Activated CD4-positive, alpha-beta T cell treated with anti-CD3 and anti-CD28 coated beads, Interleukin-2, amount 10 ng/mL, durations not matched to agents 24 days and 14 days (primary cell): ENCODE data around the gene ZNF410. TPM values are rescaled to one million over a fixed set of nuclear protein-coding genes. Genes with fewer than 3 reads are reported as not detected.

Experiments
- DNase-seq: peaks from one replicate; pipeline ENCODE4 v3.0.0; 2022
- H3K27ac Mint-ChIP-seq: one replicate; pipeline ENCODE4 v1.8.0; 2022; ENCODE audit warnings: mild to moderate bottlenecking, mixed read lengths
- H3K27me3 Mint-ChIP-seq: one replicate; pipeline ENCODE4 v1.8.0; 2022; ENCODE audit warnings: mixed read lengths
- H3K36me3 Mint-ChIP-seq: one replicate; pipeline ENCODE4 v1.8.0; 2022; ENCODE audit warnings: low read depth, mild to moderate bottlenecking, mixed read lengths
- H3K4me1 Mint-ChIP-seq: one replicate; pipeline ENCODE4 v1.8.0; 2021; ENCODE audit warnings: mixed read lengths
- H3K4me3 Mint-ChIP-seq: one replicate; pipeline ENCODE4 v1.8.0; 2022; ENCODE audit warnings: mild to moderate bottlenecking, moderate library complexity, mixed read lengths
- H3K9me3 Mint-ChIP-seq: one replicate; pipeline ENCODE4 v1.8.0; 2021; ENCODE audit warnings: mixed read lengths
- intact Hi-C: fragments of 100-400 bp; cut with micrococcal nuclease; formaldehyde crosslinking; loops from one replicate; pipeline ENCODE4 v1.15.1; 2023
- total RNA-seq: library from RNA; stranded (reverse); gene quantifications from 2 replicates; pipeline ENCODE4 v1.2.3, GENCODE V29; 2022

Gene ZNF410
- total RNA-seq, 1 donor from 2014 or later = 70.2 TPM

- Mint-ChIP-seq H3K4me1 (peaks cover 9% of the 10 kb centered on the region), H3K27ac (peak within 1 kb of the TSS; percentile 92), H3K36me3 (peaks cover 6% of the 10 kb centered on the region), H3K27me3 (no peaks in the 10 kb centered on the region), H3K9me3 (no peaks in the 10 kb centered on the region), H3K4me3 (peak within 1 kb of the TSS; percentile 99)
- intact Hi-C loops = loop anchor here (1.0 to 5.0 kb wide), 4 partner anchors 63 to 208 kb away; partner anchors contain the start of genes ALDH6A1, BBOF1, ENTPD5 and LIN52
- peak; percentile 98 for DNase-seq
Measured at GRCh38 chr14:73949752-73950734, 63.4 kb downstream of the ZNF410 start, which contains the start of the genes COQ6 and FAM161B. TSS of gene COQ6 (plus strand) at chr14:73950302. CDS start at chr14:73950333, 31 bp downstream. TSS of gene FAM161B (minus strand) at chr14:73950094. CDS start at chr14:73950026, 68 bp downstream.

- intact Hi-C loops = loop anchor here (5.0 kb wide), 1 partner anchor 211 kb away; no protein-coding TSS in a partner anchor
- Mint-ChIP-seq H3K4me1 (peaks cover 9% of the 10 kb centered on the region), H3K9me3 (no peaks in the 10 kb centered on the region), H3K36me3 (peaks cover 16% of the 10 kb centered on the region), H3K4me3 (no peak overlapping the region), H3K27ac (no peak overlapping the region), H3K27me3 (no peaks in the 10 kb centered on the region)
- no peak for DNase-seq
Measured at GRCh38 chr14:73953731-73954130, 67.1 kb downstream of the ZNF410 start.

GRCh38 chr14:73955674-73956073, 69.0 kb downstream of the ZNF410 start:
- Mint-ChIP-seq H3K27me3 (no peaks in the 10 kb centered on the region), H3K36me3 (peaks cover 27% of the 10 kb centered on the region), H3K4me1 (peaks cover 7% of the 10 kb centered on the region), H3K9me3 (no peaks in the 10 kb centered on the region), H3K27ac (no peak overlapping the region), H3K4me3 (no peak overlapping the region)
- intact Hi-C loops = no loop called here
- no peak for DNase-seq

GRCh38 chr14:73958591-73958990, 71.9 kb downstream of the ZNF410 start:
- DNase-seq = no peak
- Mint-ChIP-seq H3K4me3 (no peak overlapping the region), H3K36me3 (peaks cover 37% of the 10 kb centered on the region), H3K9me3 (no peaks in the 10 kb centered on the region), H3K27me3 (no peaks in the 10 kb centered on the region), H3K27ac (no peak overlapping the region), H3K4me1 (no peaks in the 10 kb centered on the region)
- intact Hi-C loops = no loop called here

GRCh38 chr14:73961192-73961591, 74.5 kb downstream of the ZNF410 start:
- Mint-ChIP-seq H3K27me3 (no peaks in the 10 kb centered on the region), H3K27ac (no peak overlapping the region), H3K36me3 (peaks cover 37% of the 10 kb centered on the region), H3K4me1 (no peaks in the 10 kb centered on the region), H3K9me3 (no peaks in the 10 kb centered on the region), H3K4me3 (no peak overlapping the region)
- no peak for DNase-seq
- intact Hi-C loops = no loop called here

- no peak overlapping the region for H3K4me3 Mint-ChIP-seq
- no peaks in the 10 kb centered on the region for H3K4me1 Mint-ChIP-seq
- H3K9me3 Mint-ChIP-seq = no peaks in the 10 kb centered on the region
- H3K27ac Mint-ChIP-seq = no peak overlapping the region
- H3K36me3 Mint-ChIP-seq = peaks cover 38% of the 10 kb centered on the region
- H3K27me3 Mint-ChIP-seq = no peaks in the 10 kb centered on the region
- DNase-seq = no peak
- intact Hi-C loops = no loop called here
Measured at GRCh38 chr14:73965216-73965615, 78.6 kb downstream of the ZNF410 start.

GRCh38 chr14:73968885-73969284, 82.2 kb downstream of the ZNF410 start:
- Mint-ChIP-seq H3K9me3 (no peaks in the 10 kb centered on the region), H3K4me1 (no peaks in the 10 kb centered on the region), H3K27ac (no peak overlapping the region), H3K36me3 (peaks cover 19% of the 10 kb centered on the region), H3K4me3 (no peak overlapping the region), H3K27me3 (no peaks in the 10 kb centered on the region)
- no peak for DNase-seq
- intact Hi-C loops = no loop called here

GRCh38 chr14:73973497-73973896, 86.8 kb downstream of the ZNF410 start:
- no peaks in the 10 kb centered on the region for H3K9me3 Mint-ChIP-seq
- no peaks in the 10 kb centered on the region for H3K4me1 Mint-ChIP-seq
- no peaks in the 10 kb centered on the region for H3K27me3 Mint-ChIP-seq
- H3K4me3 Mint-ChIP-seq = no peak overlapping the region
- no peak overlapping the region for H3K27ac Mint-ChIP-seq
- DNase-seq = no peak
- peaks cover 15% of the 10 kb centered on the region for H3K36me3 Mint-ChIP-seq
- intact Hi-C loops = no loop called here

GRCh38 chr14:73976125-73976524, 89.5 kb downstream of the ZNF410 start:
- Mint-ChIP-seq H3K9me3 (no peaks in the 10 kb centered on the region), H3K27ac (no peak overlapping the region), H3K36me3 (peaks cover 8% of the 10 kb centered on the region), H3K4me1 (no peaks in the 10 kb centered on the region), H3K27me3 (no peaks in the 10 kb centered on the region), H3K4me3 (no peak overlapping the region)
- no peak for DNase-seq
- intact Hi-C loops = no loop called here

GRCh38 chr14:73977896-73978295, 91.2 kb downstream of the ZNF410 start:
- peaks cover 6% of the 10 kb centered on the region for H3K36me3 Mint-ChIP-seq

More at GRCh38 chr14:73977896-73978295, 91.2 kb downstream of the ZNF410 start:
- Mint-ChIP-seq H3K4me3 (no peak overlapping the region), H3K9me3 (no peaks in the 10 kb centered on the region), H3K4me1 (no peaks in the 10 kb centered on the region), H3K27ac (no peak overlapping the region), H3K27me3 (no peaks in the 10 kb centered on the region)
- no peak for DNase-seq
- intact Hi-C loops = no loop called here

Other genes starting within 250 kb of the ZNF410 start
- 6.6 and 6.8 TPM in 2 replicates for gene DNAL1, start 241.9 kb upstream of the ZNF410 start, total RNA-seq
- gene PNMA1, start 172.5 kb upstream of the ZNF410 start, total RNA-seq = 29.7 and 30.4 TPM in 2 replicates
- gene PTGR2, start 35.0 kb upstream of the ZNF410 start, total RNA-seq = 1.5 and 2.1 TPM in 2 replicates
- gene FAM161B, start 63.2 kb downstream of the ZNF410 start, total RNA-seq = 0.57 and 0.75 TPM in 2 replicates
- 16.6 and 20.1 TPM in 2 replicates for gene COQ6, start 63.4 kb downstream of the ZNF410 start, total RNA-seq
- 10.6 and 12.2 TPM in 2 replicates for gene ENTPD5, start 132.4 kb downstream of the ZNF410 start, total RNA-seq
- gene BBOF1, start 132.5 kb downstream of the ZNF410 start, total RNA-seq = 0.57 and 0.72 TPM in 2 replicates
- gene ALDH6A1, start 197.6 kb downstream of the ZNF410 start, total RNA-seq = 10.8 and 11.8 TPM in 2 replicates
- gene LIN52, start 198.1 kb downstream of the ZNF410 start, total RNA-seq = 15.2 and 21.5 TPM in 2 replicates